Left ventricle myocardium inferior (tissue), 1 donor: Measurements from ENCODE around the gene ZFHX2. TPM values are rescaled to one million over a fixed set of nuclear protein-coding genes. Genes with fewer than 3 reads are reported as not detected.
A peak's percentile ranks its signal among the peaks of the same experiment; 100 is the strongest.

ENCODE experiments used
- DNase-seq: peaks from one replicate; pipeline ENCODE4 v3.0.0-alpha.2; 2020
- H3K27ac ChIP-seq: fragments of 200-600 bp; replicated peaks from 2 replicates; pipeline ENCODE4 v1.8.0; 2021
- H3K27me3 ChIP-seq: fragments of 200-600 bp; 2 replicates; pipeline ENCODE4 v1.8.0; 2021; ENCODE audit warnings: low read depth
- H3K36me3 ChIP-seq: fragments of 200-600 bp; 2 replicates; pipeline ENCODE4 v1.8.0; 2021
- H3K4me1 ChIP-seq: fragments of 200-600 bp; 2 replicates; pipeline ENCODE4 v1.8.0; 2021
- H3K4me3 ChIP-seq: fragments of 200-600 bp; 2 replicates; pipeline ENCODE4 v1.8.0; 2021; ENCODE audit warnings: mild to moderate bottlenecking, moderate library complexity
- H3K9me3 ChIP-seq: fragments of 200-600 bp; replicated peaks from 2 replicates; pipeline ENCODE4 v1.8.0; 2021
- CTCF ChIP-seq: fragments of 200-600 bp; IDR thresholded peaks from 2 replicates; pipeline ENCODE4 v1.8.0; 2021; ENCODE audit warnings: antibody characterized with exemption, mild to moderate bottlenecking, borderline replicate concordance
- intact Hi-C: fragments of 100-400 bp; cut with micrococcal nuclease; formaldehyde crosslinking; loops from one replicate; pipeline ENCODE4 v1.11.0; 2022
- total RNA-seq: library from RNA; stranded (reverse); fragmentation: NEBNext Ultra II Directional; extraction: Animal tissue kit (Norgen Biotek cat#: 25700); gene quantifications from one replicate; pipeline ENCODE4 v1.2.1, GENCODE V29; 2021
- donor health status: DM: no; HTN: yes; CAD: no; lungs with severe emphysema.

Gene ZFHX2
- total RNA-seq, 1 donor from 2014 or later: 0.74 TPM

- Histone ChIP-seq H3K27me3 (no peaks in the 10 kb centered on the region), H3K4me1 (peaks cover 19% of the 10 kb centered on the region), H3K27ac (no peak overlapping the region), H3K9me3 (no peaks in the 10 kb centered on the region), H3K36me3 (peaks cover 20% of the 10 kb centered on the region), H3K4me3 (no peak overlapping the region)
- intact Hi-C loops: no loop called here
- DNase-seq: no peak
- TF ChIP-seq CTCF: no peak
Observed at GRCh38 chr14:23564181-23564812, 12.7 kb upstream of the ZFHX2 start.

- H3K27me3 ChIP-seq: no peaks in the 10 kb centered on the region
- TF ChIP-seq CTCF: no peak
- no peak overlapping the region for H3K4me3 ChIP-seq
- peaks cover 22% of the 10 kb centered on the region for H3K36me3 ChIP-seq
- no peaks in the 10 kb centered on the region for H3K9me3 ChIP-seq
- peaks cover 19% of the 10 kb centered on the region for H3K4me1 ChIP-seq
- intact Hi-C loops: loop anchor here (2.0 kb wide), 1 partner anchor 85 kb away; no protein-coding TSS in a partner anchor
- H3K27ac ChIP-seq: no peak overlapping the region
- no peak for DNase-seq
Observed at GRCh38 chr14:23563473-23564180, 12.1 kb upstream of the ZFHX2 start.

GRCh38 chr14:23562822-23563472 lies 11.4 kb upstream of the ZFHX2 start:
- H3K27me3 ChIP-seq: no peaks in the 10 kb centered on the region
- peak; percentile 48 for DNase-seq
- peak; percentile 95 for TF ChIP-seq CTCF
- H3K4me1 ChIP-seq: peaks cover 19% of the 10 kb centered on the region
- intact Hi-C loops: loop anchor here (2.0 kb wide), 1 partner anchor 84 kb away; no protein-coding TSS in a partner anchor
- peaks cover 23% of the 10 kb centered on the region for H3K36me3 ChIP-seq
- no peak overlapping the region for H3K27ac ChIP-seq
- no peaks in the 10 kb centered on the region for H3K9me3 ChIP-seq
- no peak overlapping the region for H3K4me3 ChIP-seq

- Histone ChIP-seq H3K4me1 (peaks cover 19% of the 10 kb centered on the region), H3K36me3 (peaks cover 23% of the 10 kb centered on the region), H3K9me3 (no peaks in the 10 kb centered on the region), H3K27ac (no peak overlapping the region), H3K27me3 (no peaks in the 10 kb centered on the region), H3K4me3 (no peak overlapping the region)
- DNase-seq: no peak
- intact Hi-C loops: loop anchor here (2.0 kb wide), 1 partner anchor 83 kb away; no protein-coding TSS in a partner anchor
- TF ChIP-seq CTCF: no peak
Observed at GRCh38 chr14:23561873-23562821, 10.6 kb upstream of the ZFHX2 start.

- TF ChIP-seq CTCF: no peak
- intact Hi-C loops: no loop called here
- Histone ChIP-seq H3K9me3 (no peaks in the 10 kb centered on the region), H3K4me3 (no peak overlapping the region), H3K36me3 (peaks cover 23% of the 10 kb centered on the region), H3K4me1 (peaks cover 20% of the 10 kb centered on the region), H3K27me3 (no peaks in the 10 kb centered on the region), H3K27ac (no peak overlapping the region)
- no peak for DNase-seq
Observed at GRCh38 chr14:23561259-23561658, 9.7 kb upstream of the ZFHX2 start.
